Endodermal cell (in vitro differentiated cells): ENCODE data around the gene IFNL1. TPM values are rescaled to one million over a fixed set of nuclear protein-coding genes. Genes with fewer than 3 reads are reported as not detected.

Experiments used
- DNase-seq: peaks from one replicate; pipeline ENCODE4 v3.0.0-alpha.2; 2017
- H3K27ac ChIP-seq: 2 replicates; pipeline ENCODE4 v1.5.1; 2013; ENCODE audit warnings: mild to moderate bottlenecking, low read depth, low read length, moderate library complexity
- H3K27me3 ChIP-seq: 2 replicates; pipeline ENCODE4 v1.6.1; 2013; ENCODE audit warnings: mild to moderate bottlenecking, low read length, moderate library complexity; ENCODE audit not compliant: insufficient read depth, control insufficient read depth, poor library complexity, severe bottlenecking
- H3K36me3 ChIP-seq: 2 replicates; pipeline ENCODE4 v1.7.0; 2013; ENCODE audit warnings: mild to moderate bottlenecking, low read length, moderate library complexity; ENCODE audit not compliant: control insufficient read depth, insufficient read depth
- H3K4me1 ChIP-seq: one replicate; pipeline ENCODE4 v1.7.0; 2013; ENCODE audit warnings: low read length; ENCODE audit not compliant: control insufficient read depth, insufficient read depth
- H3K4me3 ChIP-seq: 2 replicates; pipeline ENCODE4 v1.5.1; 2013; ENCODE audit warnings: mild to moderate bottlenecking, low read length, moderate library complexity
- H3K9ac ChIP-seq: 2 replicates; pipeline ENCODE4 v1.6.1; 2013; ENCODE audit warnings: mild to moderate bottlenecking, low read length, moderate library complexity; ENCODE audit not compliant: poor library complexity, severe bottlenecking; ENCODE audit errors: extremely low read depth
- H3K9me3 ChIP-seq: 2 replicates; pipeline ENCODE4 v1.6.1; 2013; ENCODE audit warnings: mild to moderate bottlenecking, low read length, moderate library complexity; ENCODE audit not compliant: control insufficient read depth
- H3K27ac Mint-ChIP-seq: 2 replicates; pipeline ENCODE4 v1.8.0; 2020; ENCODE audit warnings: mixed read lengths
- H3K27me3 Mint-ChIP-seq: 2 replicates; pipeline ENCODE4 v1.8.0; 2021; ENCODE audit warnings: mild to moderate bottlenecking, mixed read lengths; ENCODE audit not compliant: insufficient read depth
- H3K36me3 Mint-ChIP-seq: 2 replicates; pipeline ENCODE4 v1.8.0; 2020; ENCODE audit warnings: low read depth, mixed read lengths
- H3K4me1 Mint-ChIP-seq: 2 replicates; pipeline ENCODE4 v1.8.0; 2020; ENCODE audit warnings: mixed read lengths
- H3K4me3 Mint-ChIP-seq: 2 replicates; pipeline ENCODE4 v1.8.0; 2020; ENCODE audit warnings: mild to moderate bottlenecking, moderate library complexity, mixed read lengths
- H3K9me3 Mint-ChIP-seq: 2 replicates; pipeline ENCODE4 v1.8.0; 2020; ENCODE audit warnings: mild to moderate bottlenecking, mixed read lengths
- WGBS, 2 experiments: methylation state at CpG; one replicate each; pipeline versions ENCODE4 v1.1.5 to v1.1.7; 2013; ENCODE audit warnings: missing lambda C conversion rate in 2 of 2, mixed read lengths in 1 of 2; ENCODE audit not compliant: insufficient coverage in 1 of 2, insufficient read length in 1 of 2; 5-methylcytosine and 5-hydroxymethylcytosine counted together
- total RNA-seq, 2 donors: library from RNA; stranded (reverse); fragmentation: NEBNext Ultra II Directional in 1 of 2; extraction: Animal tissue kit (Norgen Biotek cat#: 25700) in 1 of 2; gene quantifications; 2 replicates in 1 of 2; 3 replicates in 1 of 2; pipeline ENCODE4 v1.2.1, GENCODE V29; 2021
- TF ChIP-seq, protein P1 (sequence below): fragments of 200-600 bp; sonication (generic); conservative IDR thresholded peaks from 2 replicates; pipeline ENCODE4 v1.5.0; 2021; ENCODE audit warnings: antibody characterized with exemption, mild to moderate bottlenecking

The IFNL1 gene
- total RNA-seq, 2 donors from 2014 or later: not detected

DNA sequence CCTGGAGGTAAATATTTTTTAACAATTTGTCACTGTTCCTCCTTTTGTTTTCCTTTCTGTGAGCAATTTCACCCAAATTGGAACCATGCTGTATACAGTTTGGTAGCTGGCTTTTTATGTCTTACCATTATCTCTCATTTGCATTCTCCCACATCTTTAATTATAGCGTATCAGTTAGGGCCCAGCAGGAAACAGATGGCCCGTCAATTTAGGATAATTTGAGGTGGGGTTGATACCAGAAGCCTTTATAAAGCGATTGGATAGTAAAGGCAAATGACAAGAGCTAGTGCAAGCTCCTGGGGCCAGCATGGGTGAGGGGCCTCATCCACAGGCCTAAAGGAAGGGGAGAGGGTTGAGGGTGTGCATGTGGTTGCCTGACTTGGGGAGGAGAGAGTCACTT, 43.7 kb upstream of the IFNL1 start:
- peaks cover 78% of the 10 kb centered on the region for H3K27me3 Mint-ChIP-seq

DNA sequence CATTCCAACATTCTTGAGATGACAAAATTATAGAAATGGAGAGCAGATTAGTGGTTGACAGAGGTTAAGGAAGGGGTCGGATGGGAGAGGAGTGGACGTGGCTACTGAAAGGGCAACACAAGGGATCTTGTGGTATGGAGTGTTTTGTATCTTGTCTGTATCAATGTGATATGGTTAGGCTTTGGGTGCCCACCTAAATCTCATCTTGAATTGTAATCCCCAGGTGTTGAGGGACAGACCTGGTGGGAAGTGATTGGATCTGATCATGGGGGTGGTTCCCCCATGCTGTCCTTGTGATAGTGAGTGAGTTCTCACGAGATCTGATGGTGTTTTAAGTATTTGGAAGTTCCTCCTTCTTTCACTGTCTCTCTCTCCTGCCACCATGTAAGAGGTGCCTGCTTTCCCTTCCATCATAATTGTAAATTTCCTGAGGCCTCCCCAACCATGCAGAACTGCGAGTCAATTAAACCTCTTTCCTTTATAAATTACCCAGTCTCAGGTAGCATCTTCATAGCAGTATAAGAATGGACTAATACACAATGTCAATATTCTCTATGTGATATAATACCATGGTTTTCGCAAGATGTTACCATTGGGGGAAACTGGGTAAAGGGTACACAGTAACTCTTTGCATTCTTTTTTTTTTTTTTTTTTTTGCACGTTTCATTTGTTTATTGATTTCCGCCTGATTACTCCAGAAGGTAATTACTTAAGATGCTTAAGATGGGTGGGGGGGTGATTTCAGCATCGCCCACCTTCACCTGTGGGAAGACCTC, 42.6 kb upstream of the IFNL1 start:
- Mint-ChIP-seq H3K36me3 (no peaks in the 10 kb centered on the region), H3K27ac (no peak overlapping the region), H3K9me3 (peaks cover 4% of the 10 kb centered on the region), H3K27me3 (peaks cover 71% of the 10 kb centered on the region), H3K4me3 (no peak overlapping the region), H3K4me1 (no peaks in the 10 kb centered on the region)
- Histone ChIP-seq H3K9me3 (no peaks in the 10 kb centered on the region), H3K4me1 (no peaks in the 10 kb centered on the region), H3K27ac (no peak overlapping the region), H3K4me3 (no peak overlapping the region), H3K36me3 (no peaks in the 10 kb centered on the region), H3K27me3 (peaks cover 26% of the 10 kb centered on the region), H3K9ac (no peak overlapping the region)
- TF ChIP-seq, protein P1, sequence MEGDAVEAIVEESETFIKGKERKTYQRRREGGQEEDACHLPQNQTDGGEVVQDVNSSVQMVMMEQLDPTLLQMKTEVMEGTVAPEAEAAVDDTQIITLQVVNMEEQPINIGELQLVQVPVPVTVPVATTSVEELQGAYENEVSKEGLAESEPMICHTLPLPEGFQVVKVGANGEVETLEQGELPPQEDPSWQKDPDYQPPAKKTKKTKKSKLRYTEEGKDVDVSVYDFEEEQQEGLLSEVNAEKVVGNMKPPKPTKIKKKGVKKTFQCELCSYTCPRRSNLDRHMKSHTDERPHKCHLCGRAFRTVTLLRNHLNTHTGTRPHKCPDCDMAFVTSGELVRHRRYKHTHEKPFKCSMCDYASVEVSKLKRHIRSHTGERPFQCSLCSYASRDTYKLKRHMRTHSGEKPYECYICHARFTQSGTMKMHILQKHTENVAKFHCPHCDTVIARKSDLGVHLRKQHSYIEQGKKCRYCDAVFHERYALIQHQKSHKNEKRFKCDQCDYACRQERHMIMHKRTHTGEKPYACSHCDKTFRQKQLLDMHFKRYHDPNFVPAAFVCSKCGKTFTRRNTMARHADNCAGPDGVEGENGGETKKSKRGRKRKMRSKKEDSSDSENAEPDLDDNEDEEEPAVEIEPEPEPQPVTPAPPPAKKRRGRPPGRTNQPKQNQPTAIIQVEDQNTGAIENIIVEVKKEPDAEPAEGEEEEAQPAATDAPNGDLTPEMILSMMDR: no peak
- no peak for DNase-seq
- 81 to 95% methylated on average over 2 to 8 of the region's 8 CpGs for WGBS, 2 experiments

More for the DNA sequence above, 43.7 kb upstream of the IFNL1 start:
- no peaks in the 10 kb centered on the region for H3K4me1 ChIP-seq
- H3K4me3 ChIP-seq: no peak overlapping the region
- H3K9me3 Mint-ChIP-seq: peaks cover 4% of the 10 kb centered on the region
- no peaks in the 10 kb centered on the region for H3K36me3 ChIP-seq
- 80 to 86% methylated on average over 1 to 3 of the region's 3 CpGs for WGBS, 2 experiments
- peaks cover 37% of the 10 kb centered on the region for H3K27me3 ChIP-seq
- no peaks in the 10 kb centered on the region for H3K9me3 ChIP-seq
- H3K4me1 Mint-ChIP-seq: no peaks in the 10 kb centered on the region
- H3K36me3 Mint-ChIP-seq: no peaks in the 10 kb centered on the region
- H3K27ac ChIP-seq: no peak overlapping the region
- H3K27ac Mint-ChIP-seq: no peak overlapping the region
- no peak for DNase-seq
- H3K9ac ChIP-seq: no peak overlapping the region
- H3K4me3 Mint-ChIP-seq: no peak overlapping the region
- TF ChIP-seq, protein P1: no peak

DNA sequence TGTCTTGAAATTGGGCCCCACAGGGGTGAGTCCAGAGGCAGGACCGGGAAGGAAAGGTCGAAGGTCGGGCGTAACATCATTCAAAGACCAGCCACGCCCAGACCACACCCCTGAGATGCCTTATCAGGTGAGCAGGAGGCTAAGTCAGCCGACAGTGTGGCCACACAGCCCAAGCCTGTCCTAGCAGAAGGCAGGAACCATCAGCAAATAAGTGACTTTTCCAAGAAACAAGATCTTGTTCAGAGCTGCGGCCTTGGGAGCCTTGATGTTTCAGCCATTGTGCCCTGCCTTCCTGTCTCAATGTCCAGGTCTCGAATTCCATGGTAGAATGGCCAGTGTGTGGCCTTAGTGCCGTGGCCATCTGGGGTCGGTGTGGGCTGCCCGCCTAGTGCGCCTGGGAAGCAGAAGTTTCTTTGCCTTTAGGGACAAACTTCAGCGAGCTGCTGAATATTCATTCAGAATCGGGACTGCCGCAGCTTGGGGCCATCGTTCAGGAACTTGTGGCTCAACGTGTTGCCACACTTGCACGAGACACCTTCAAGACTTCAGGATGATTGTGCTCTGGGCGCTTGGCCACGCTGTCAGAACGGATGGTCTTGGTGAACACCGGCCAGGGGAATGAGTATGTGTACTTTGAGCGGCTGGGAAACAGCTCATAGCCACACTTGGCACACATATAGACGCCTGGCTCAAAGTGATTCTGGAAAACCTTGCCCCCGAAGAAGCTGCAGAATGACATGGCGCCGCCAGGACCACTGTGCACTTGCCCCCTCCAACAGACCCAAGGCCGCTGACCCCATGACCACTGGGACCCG, 41.5 kb upstream of the IFNL1 start:
- H3K27ac Mint-ChIP-seq: no peak overlapping the region

More for the DNA sequence above, 41.5 kb upstream of the IFNL1 start:
- Mint-ChIP-seq H3K4me3 (no peak overlapping the region), H3K36me3 (no peaks in the 10 kb centered on the region), H3K4me1 (no peaks in the 10 kb centered on the region), H3K9me3 (peaks cover 4% of the 10 kb centered on the region), H3K27me3 (peaks cover 59% of the 10 kb centered on the region)
- Histone ChIP-seq H3K9ac (no peak overlapping the region), H3K27ac (no peak overlapping the region), H3K4me1 (no peaks in the 10 kb centered on the region), H3K27me3 (peaks cover 20% of the 10 kb centered on the region), H3K36me3 (no peaks in the 10 kb centered on the region), H3K9me3 (no peaks in the 10 kb centered on the region), H3K4me3 (no peak overlapping the region)
- TF ChIP-seq, protein P1: no peak
- 88 to 90% methylated on average over 28 to 29 of the region's 29 CpGs for WGBS, 2 experiments
- DNase-seq: no peak
